Heart left ventricle (tissue), 16 donors: Measurements from ENCODE around the gene GOLGA1. TPM values are rescaled to one million over a fixed set of nuclear protein-coding genes. Genes with fewer than 3 reads are reported as not detected.

Experiments used
- ATAC-seq, 4 donors: fragments of 200-7000 bp; cut with Tn5 transposase; one replicate each; pipeline ENCODE4 v1.9.1; 2020 to 2022; ENCODE audit warnings: moderate library complexity in 4 of 4, mild to moderate bottlenecking in 3 of 4, moderate number of reproducible peaks in 1 of 4
- DNase-seq, 5 donors: peaks; one replicate each; pipeline ENCODE4 v3.0.0-alpha.2; 2020
- H3K27ac ChIP-seq, 12 donors: fragments of 200-600 bp; sonication (generic) in 4 of 12; one replicate each; pipeline versions ENCODE4 v1.5.0 to v1.8.0; 2016 to 2022; ENCODE audit warnings: mild to moderate bottlenecking in 2 of 12
- H3K27me3 ChIP-seq, 9 donors: fragments of 200-600 bp; sonication (generic) in 2 of 9; one replicate each; pipeline versions ENCODE4 v1.5.1 to v1.8.0; 2016 to 2022; ENCODE audit warnings: mild to moderate bottlenecking in 3 of 9
- H3K36me3 ChIP-seq, 9 donors: fragments of 200-600 bp; sonication (generic) in 2 of 9; one replicate each; pipeline versions ENCODE4 v1.5.0 to v1.8.0; 2018 to 2022; ENCODE audit warnings: mild to moderate bottlenecking in 2 of 9
- H3K4me1 ChIP-seq, 12 donors: fragments of 200-600 bp; sonication (generic) in 4 of 12; one replicate each; pipeline versions ENCODE4 v1.5.0 to v1.8.0; 2016 to 2022; ENCODE audit warnings: mild to moderate bottlenecking in 3 of 12
- H3K4me3 ChIP-seq, 12 donors: fragments of 200-600 bp; sonication (generic) in 4 of 12; one replicate each; pipeline versions ENCODE4 v1.5.0 to v1.8.0; 2017 to 2022; ENCODE audit warnings: mild to moderate bottlenecking in 9 of 12, moderate library complexity in 4 of 12
- H3K9me3 ChIP-seq, 12 donors: fragments of 200-600 bp; sonication (generic) in 4 of 12; one replicate each; pipeline versions ENCODE4 v1.5.0 to v1.8.0; 2016 to 2022; ENCODE audit warnings: mild to moderate bottlenecking in 1 of 12
- POLR2A ChIP-seq, 2 donors: fragments of 450-650 bp; IDR thresholded peaks; one replicate each; pipeline ENCODE4 v1.6.1; 2017; ENCODE audit warnings: antibody characterized with exemption in 2 of 2, mild to moderate bottlenecking in 2 of 2, moderate library complexity in 2 of 2
- WGBS, 4 donors: extraction: QIAGEN DNeasy Blood & Tissue Kit in 2 of 4; methylation state at CpG; one replicate each; pipeline versions ENCODE4 v1.1.5 to v1.1.7; 2013 to 2018; 5-methylcytosine and 5-hydroxymethylcytosine counted together
- intact Hi-C, 10 donors: fragments of 100-400 bp; cut with DNase I; formaldehyde crosslinking; loops; one replicate each; pipeline versions ENCODE4 v1.11.1 to v1.14.2; 2022
- polyA plus RNA-seq, 2 donors: library from polyadenylated mRNA; stranded (reverse); fragments of 200-250 nt; gene quantifications; one replicate each; pipeline ENCODE4 v1.2.3, GENCODE V29; 2013
- total RNA-seq, 9 donors: library from RNA; depleted of rRNA in 2 of 9; stranded (reverse); fragments of >200 nt in 2 of 9; fragmentation: NEBNext Ultra II Directional in 3 of 9; extraction: Animal tissue kit (Norgen Biotek cat#: 25700) in 3 of 9; gene quantifications; one replicate each; pipeline versions ENCODE4 v1.1.0 to v1.2.4, GENCODE V29; 2016 to 2023
- TF ChIP-seq, protein P1 (sequence below), 12 donors: fragments of 200-600 bp; sonication (generic) in 4 of 12; IDR thresholded peaks; one replicate each; pipeline versions ENCODE4 v1.5.0 to v1.8.0; 2018 to 2022; ENCODE audit warnings: antibody characterized with exemption in 12 of 12, mild to moderate bottlenecking in 5 of 12
- donor health status: ischemic (EF 13 %, LVEDD 7.1; RV severe dilation, severe dysfunction).
- donor health status: healthy with polysubstance abuse.
- donor health status: DM: no; HTN: yes; CAD: no.
- donor health status: DM: no; HTN: no; CAD: no.
- donor health status: ischemic (EF 25% LVEDD 6.9; RV normal size, moderate dysfunction).
- donor health status: ischemic (EF 25% LVEDD 5.7; RV mildly dilated, moderate dysfunction).
- donor health status: healthy.
- donor health status: DM: yes; HTN: yes; CAD: no.
- donor health status: ischemic (EF 35%, LVEDD 5.7; RV mildly dilated, moderate dysfunction).
- donor health status: nonischemic (EF 11% LVEDD 7.7; RV severe dilation, severe dysfunction).
- donor health status: DM: yes; HTN: yes; CAD: no.
- donor health status: PGD.
- donor health status: ischemic (EF 29% LVEDD 5.4; RV normal size, mild dysfunction).
- donor health status: nonischemic (EF 23%, LVEDD 6.1; RV moderate dilation, normal function).

Gene GOLGA1
- total and polyA plus RNA-seq, 11 donors = 5.8 to 22.9 (median 15.4) TPM

DNA sequence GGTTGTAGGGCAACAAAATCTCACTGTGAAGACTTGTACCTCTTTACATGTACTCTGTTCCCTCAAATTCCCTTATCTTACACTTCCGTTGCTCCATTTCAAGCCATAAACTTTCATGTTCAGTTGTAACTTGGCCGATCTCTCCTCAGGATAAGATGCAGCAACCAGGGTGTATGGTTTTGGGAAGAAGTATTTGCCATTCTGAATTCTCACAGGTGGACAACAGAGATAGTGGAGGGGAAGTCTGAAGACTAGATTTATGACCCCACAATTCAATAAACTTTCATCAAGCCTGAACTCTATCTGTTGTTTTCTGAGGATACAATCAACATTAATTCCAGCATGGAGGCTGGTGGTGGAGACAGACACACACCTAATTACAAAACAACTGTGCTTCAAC lies 27.5 kb downstream of the GOLGA1 start:
- H3K4me1 ChIP-seq = no peaks in the 10 kb centered on the region
- ATAC-seq = no peak
- H3K9me3 ChIP-seq = no peaks in the 10 kb centered on the region
- no peak for TF ChIP-seq POLR2A (IDR thresholded peaks at IDR 0.05)
- TF ChIP-seq, protein P1, sequence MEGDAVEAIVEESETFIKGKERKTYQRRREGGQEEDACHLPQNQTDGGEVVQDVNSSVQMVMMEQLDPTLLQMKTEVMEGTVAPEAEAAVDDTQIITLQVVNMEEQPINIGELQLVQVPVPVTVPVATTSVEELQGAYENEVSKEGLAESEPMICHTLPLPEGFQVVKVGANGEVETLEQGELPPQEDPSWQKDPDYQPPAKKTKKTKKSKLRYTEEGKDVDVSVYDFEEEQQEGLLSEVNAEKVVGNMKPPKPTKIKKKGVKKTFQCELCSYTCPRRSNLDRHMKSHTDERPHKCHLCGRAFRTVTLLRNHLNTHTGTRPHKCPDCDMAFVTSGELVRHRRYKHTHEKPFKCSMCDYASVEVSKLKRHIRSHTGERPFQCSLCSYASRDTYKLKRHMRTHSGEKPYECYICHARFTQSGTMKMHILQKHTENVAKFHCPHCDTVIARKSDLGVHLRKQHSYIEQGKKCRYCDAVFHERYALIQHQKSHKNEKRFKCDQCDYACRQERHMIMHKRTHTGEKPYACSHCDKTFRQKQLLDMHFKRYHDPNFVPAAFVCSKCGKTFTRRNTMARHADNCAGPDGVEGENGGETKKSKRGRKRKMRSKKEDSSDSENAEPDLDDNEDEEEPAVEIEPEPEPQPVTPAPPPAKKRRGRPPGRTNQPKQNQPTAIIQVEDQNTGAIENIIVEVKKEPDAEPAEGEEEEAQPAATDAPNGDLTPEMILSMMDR (IDR thresholded peaks at IDR 0.05) = no peak
- no peak overlapping the region for H3K27ac ChIP-seq
- no peak for DNase-seq
- peaks cover 0 to 98% (median 69%) of the 10 kb centered on the region in 9 donors for H3K36me3 ChIP-seq
- WGBS, 4 donors = 93 to 96% (median 95%) methylated on average over 2 of the region's 2 CpGs
- H3K4me3 ChIP-seq = no peak overlapping the region
- intact Hi-C loops = no loop called here
- H3K27me3 ChIP-seq = no peaks in the 10 kb centered on the region

DNA sequence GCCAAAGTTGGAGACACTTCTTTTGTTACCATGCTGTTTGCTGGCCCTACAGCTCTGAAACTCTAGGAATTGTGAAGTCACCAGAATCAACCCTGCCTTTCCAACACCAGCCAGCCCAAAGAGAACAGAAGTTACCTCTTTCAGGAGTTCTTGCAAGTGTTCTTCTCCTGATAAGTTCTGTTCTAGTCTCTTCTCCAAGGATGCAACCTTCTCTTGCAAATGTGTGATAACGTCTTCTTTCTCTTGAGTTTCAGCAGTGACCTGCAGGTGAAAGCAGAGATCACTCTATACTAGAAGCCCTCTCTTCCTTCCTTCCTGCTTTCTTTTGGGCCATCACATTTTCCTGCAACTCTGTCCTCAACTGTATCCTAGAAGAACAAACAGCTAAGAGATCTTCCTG lies 29.1 kb downstream of the GOLGA1 start:
- intact Hi-C loops = no loop called here
- no peaks in the 10 kb centered on the region for H3K9me3 ChIP-seq
- H3K36me3 ChIP-seq = peaks cover 0 to 98% (median 80%) of the 10 kb centered on the region in 9 donors
- H3K27me3 ChIP-seq = no peaks in the 10 kb centered on the region
- no peak for TF ChIP-seq POLR2A (IDR thresholded peaks at IDR 0.05)
- TF ChIP-seq, protein P1 (IDR thresholded peaks at IDR 0.05) = no peak
- no peak overlapping the region for H3K4me3 ChIP-seq
- 90 to 96% (median 93%) methylated on average over 1 of the region's 1 CpG for WGBS, 4 donors
- ATAC-seq (no peak), DNase-seq (no peak)
- H3K27ac ChIP-seq = no peak overlapping the region
- H3K4me1 ChIP-seq = no peaks in the 10 kb centered on the region

DNA sequence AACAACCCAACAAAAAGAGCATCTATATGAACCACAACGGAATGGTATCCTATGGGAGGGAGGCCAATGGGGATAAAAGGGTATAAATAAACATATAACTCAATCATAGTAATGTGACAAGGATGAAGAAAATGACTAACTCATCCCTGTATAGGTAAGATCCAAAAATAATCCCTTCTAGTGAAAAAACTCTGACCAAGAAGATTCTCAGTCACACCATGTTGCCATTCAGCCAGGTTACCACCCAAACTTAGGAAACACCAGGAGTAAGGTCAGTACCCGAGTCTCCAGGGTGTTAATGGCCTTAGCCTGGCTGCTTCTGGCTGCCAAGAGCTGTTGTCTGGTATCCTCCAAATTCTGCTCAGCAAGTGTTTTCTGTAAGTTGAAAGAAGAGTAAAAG lies 32.8 kb downstream of the GOLGA1 start:
- Histone ChIP-seq H3K27ac (no peak overlapping the region), H3K36me3 (peaks cover 0 to 100% (median 89%) of the 10 kb centered on the region in 9 donors)

DNA sequence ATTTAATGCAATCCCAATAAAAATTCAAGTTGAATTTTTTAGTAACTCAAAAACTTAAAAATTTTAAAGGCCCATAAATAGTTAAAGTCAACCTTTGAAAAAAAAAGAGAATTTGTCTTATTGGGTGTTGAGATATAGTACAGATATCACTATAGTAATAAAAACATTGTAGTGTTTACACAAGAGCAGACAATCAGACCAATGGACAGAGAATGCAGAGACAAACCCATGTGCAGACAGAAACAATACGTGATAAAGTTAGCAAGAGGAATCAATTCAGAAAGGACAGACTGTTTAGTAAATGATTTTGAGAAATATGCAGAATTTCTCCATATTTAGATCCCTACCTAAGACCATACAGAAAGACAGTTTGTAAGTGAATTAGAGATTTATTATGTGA lies 33.9 kb downstream of the GOLGA1 start:
- no peak for TF ChIP-seq POLR2A (IDR thresholded peaks at IDR 0.05)
- TF ChIP-seq, protein P1 (IDR thresholded peaks at IDR 0.05) = no peak
- no peak for DNase-seq
- no peak for ATAC-seq
- H3K27ac ChIP-seq = no peak overlapping the region
- H3K4me1 ChIP-seq = no peaks in the 10 kb centered on the region
- WGBS, 4 donors = 72 to 86% (median 84%) methylated on average over 1 of the region's 1 CpG
- no peaks in the 10 kb centered on the region for H3K27me3 ChIP-seq
- H3K4me3 ChIP-seq = no peak overlapping the region
- intact Hi-C loops = no loop called here
- H3K9me3 ChIP-seq = no peaks in the 10 kb centered on the region
- H3K36me3 ChIP-seq = peaks cover 0 to 96% (median 87%) of the 10 kb centered on the region in 9 donors

More for the DNA sequence above, 32.8 kb downstream of the GOLGA1 start:
- no peaks in the 10 kb centered on the region for H3K4me1 ChIP-seq
- no peaks in the 10 kb centered on the region for H3K9me3 ChIP-seq
- TF ChIP-seq, protein P1 (IDR thresholded peaks at IDR 0.05) = no peak
- no peak for TF ChIP-seq POLR2A (IDR thresholded peaks at IDR 0.05)
- no peaks in the 10 kb centered on the region for H3K27me3 ChIP-seq
- intact Hi-C loops = no loop called here
- ATAC-seq = no peak
- DNase-seq = no peak
- WGBS, 4 donors = 84 to 92% (median 91%) methylated on average over 2 of the region's 2 CpGs
- H3K4me3 ChIP-seq = no peak overlapping the region
